Stimulated activated CD8-positive, alpha-beta memory T cell treated with anti-CD3 and anti-CD28 coated beads, Interleukin-15, amount 100 ng/mL, for 24 hours (primary cell): ENCODE results near the gene ITGAV.

ENCODE experiments used
- DNase-seq: peaks from one replicate; pipeline ENCODE4 v3.0.0-alpha.2; 2020; ENCODE audit warnings: low read depth

The ITGAV gene

GRCh38 chr2:186670831-186671230 is 81.0 kb downstream of the ITGAV start:
- DNase-seq = no peak

- no peak for DNase-seq
Measured at GRCh38 chr2:186675380-186675779, 85.5 kb downstream of the ITGAV start.

- no peak for DNase-seq
Measured at GRCh38 chr2:186683341-186683740, 93.5 kb downstream of the ITGAV start.

DNA sequence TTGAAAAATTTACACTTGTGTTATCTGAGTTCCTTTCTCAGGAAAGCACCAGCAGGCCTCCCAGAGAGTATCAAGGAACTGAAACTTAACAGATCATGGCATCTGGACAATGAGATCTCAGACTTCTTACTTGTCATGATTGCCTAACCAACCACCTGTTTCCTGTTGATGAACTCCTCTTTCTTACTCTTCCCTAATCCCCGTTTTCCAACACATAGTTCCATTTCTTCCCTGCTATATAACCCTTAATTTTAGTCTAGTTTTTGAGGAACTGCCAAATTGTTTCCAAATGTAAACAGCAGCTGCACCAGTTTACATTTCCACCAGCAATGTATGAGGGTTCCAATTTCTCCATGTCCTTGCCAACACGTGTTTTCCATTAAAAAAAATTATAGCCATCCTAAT is 98.0 kb downstream of the ITGAV start:
- DNase-seq = no peak

GRCh38 chr2:186688813-186689212 is 99.0 kb downstream of the ITGAV start:
- DNase-seq = no peak

- DNase-seq = no peak
Measured at GRCh38 chr2:186690786-186691185, 100.9 kb downstream of the ITGAV start.

DNA sequence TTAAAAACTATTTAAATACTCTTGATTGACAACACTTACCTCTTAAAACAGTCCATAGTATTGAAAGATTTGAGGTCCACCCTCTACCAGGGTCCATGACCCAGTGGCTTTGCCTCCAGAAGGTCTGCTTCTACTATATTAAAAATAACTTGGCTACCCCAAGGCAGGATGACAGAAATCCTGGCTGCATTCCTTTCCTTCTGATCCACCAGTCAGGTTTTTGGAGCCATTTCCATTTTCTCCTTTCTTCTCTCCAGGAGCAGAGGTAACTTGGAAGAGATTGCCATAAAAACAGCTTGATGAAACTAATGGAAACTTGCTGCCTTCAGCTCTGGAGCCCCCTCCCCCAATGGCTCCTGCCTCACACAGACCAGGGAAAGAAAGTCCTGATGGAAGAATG is 101.4 kb downstream of the ITGAV start:
- DNase-seq = no peak

DNA sequence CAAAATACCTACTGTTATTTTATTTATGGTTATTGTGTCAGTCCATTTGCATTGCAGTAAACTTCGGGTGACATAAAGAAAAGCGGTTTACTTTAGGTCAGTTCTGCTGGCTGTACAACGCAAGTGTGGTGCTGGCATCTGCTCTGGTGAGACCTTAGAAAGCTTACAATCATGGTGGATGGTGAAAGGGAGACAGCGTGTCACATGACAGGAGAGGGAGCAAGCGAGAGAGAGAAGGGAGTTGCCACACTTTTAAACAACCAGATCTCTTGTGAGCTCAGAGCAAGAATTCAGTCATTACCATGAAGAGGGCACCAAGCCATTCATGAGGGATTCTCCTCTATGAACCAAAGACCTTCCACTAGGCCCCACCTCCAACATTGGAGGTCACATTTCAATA is 102.0 kb downstream of the ITGAV start:
- DNase-seq = no peak

- DNase-seq = no peak
Measured at GRCh38 chr2:186693446-186693832, 103.6 kb downstream of the ITGAV start.

DNA sequence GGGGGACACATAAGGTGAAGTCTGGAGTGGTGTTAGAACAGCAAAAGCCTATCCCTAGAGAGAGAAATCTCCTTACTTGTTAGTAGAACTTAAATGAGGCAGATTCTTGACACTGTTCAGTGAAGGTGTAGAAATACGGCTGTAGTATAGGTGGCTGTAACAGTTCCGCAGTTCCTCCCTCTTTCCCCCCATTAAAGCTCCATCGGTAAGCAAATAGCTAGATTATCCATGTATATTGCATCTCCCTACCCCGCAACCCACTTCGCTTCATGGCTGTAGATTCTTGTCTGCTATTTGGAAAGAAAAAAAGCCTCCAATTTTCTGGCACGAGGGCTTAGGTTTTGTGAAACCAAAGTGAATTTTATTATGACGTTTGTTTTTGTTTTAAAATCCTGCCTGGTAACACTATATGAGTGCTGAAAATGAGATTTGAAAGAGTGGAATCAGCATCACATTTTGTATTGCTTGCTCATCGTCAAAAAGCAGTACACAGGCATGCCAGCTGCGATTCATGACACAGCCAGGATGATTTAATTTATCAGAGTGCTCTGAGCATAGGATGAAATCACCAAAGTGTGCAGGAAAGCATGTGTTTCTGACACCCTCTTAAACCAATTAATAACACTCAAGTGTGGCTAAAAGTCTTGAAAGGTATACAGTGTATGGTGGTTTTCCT is 105.4 kb downstream of the ITGAV start:
- DNase-seq = no peak

- no peak for DNase-seq
Measured at GRCh38 chr2:186696290-186696689, 106.4 kb downstream of the ITGAV start.

DNA sequence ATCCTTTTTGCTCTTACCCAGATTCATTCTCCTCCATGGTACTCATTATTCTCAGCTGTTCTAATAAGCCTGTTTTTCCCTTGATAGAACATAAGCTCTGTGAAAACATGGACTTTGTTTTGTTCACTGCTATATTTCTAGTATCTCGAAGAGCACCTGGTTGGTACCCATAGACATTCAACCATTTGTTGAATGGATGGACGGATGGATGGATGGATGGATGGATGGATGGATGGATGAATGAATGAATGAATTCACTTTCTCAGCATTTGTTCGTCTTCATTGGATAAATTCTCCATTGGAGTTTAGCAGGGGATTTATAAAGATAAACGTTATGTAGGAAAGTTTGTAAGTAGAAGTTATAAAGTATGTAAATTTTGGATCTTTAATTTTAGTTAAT is 106.9 kb downstream of the ITGAV start:
- DNase-seq = no peak

- DNase-seq = no peak
Measured at GRCh38 chr2:186697536-186697935, 107.7 kb downstream of the ITGAV start.

DNA sequence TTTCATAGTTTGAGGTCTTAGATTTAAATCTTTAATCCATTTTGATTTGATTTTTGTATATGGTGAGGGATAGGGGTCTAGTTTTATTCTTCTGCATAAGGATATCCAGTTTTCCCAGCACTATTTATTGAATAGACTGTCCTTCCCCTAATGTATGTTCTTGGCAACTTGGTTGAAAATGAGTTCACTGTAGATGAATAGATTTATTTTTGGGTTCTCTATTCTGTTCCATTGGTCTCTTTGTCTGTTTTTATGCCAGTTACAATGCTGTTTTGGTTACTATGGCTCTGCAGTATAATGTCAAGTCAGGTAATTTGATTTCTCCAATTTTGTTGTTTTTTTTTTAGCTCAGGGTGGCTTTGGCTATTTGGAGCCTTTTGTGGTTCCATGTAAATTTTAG is 109.9 kb downstream of the ITGAV start:
- DNase-seq = no peak

DNA sequence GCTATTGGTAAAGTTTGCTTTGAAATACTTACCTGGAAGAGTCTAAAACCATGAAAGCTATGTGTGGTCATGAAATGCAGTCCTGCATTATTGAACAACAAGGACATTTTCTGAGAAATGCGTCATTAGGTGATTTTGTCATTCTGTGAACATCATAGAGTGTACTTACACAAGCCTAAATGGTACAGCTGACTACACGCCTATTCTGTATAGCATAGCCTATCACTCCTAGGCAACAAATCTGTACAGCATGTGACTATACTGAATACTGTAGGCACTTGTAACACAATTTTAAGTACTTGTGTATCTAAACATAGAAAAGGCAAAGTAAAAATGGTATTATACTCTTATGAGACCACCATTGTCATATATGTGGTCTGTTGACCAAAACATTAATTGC is 112.2 kb downstream of the ITGAV start:
- DNase-seq = no peak

DNA sequence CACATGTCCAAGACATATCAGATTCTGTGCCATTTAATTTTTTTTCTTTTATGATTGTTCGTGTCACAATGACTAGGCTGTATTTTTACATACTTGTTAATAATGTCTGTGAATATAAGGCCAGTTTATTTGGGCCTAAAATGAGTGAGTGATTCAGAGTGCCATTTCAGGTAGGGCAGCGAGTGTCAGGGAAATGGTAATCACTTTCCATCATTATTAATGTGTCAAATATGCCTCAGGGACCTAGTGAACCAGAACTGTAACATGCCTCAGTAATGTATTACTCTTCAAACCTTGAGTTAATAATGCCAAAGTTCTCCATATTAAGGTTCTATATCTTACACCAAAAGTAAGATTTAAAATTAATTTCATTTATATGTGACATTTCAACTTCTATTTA is 112.6 kb downstream of the ITGAV start:
- no peak for DNase-seq

DNA sequence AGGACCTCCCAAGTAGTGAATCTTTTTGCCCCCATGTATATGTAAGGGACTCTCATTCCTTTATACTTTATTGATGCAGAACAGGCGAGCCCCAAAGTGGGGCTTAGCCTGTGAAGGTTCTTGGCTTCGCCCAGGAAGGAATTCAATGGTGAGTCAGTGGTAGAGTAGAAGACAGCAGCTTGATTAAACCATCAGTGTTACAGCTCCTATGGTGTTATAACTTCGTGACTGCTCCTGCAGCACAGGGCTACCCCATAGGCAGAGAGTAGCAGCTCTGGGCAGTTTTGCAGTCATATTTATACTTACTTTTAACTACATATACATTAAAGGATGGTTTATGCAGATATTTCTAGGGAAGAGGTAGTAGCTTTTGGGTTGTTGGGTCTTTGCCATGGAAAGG is 115.0 kb downstream of the ITGAV start:
- no peak for DNase-seq

- no peak for DNase-seq
Measured at GRCh38 chr2:186709529-186710450, 119.9 kb downstream of the ITGAV start.

GRCh38 chr2:186713691-186714090 is 123.8 kb downstream of the ITGAV start:
- no peak for DNase-seq

GRCh38 chr2:186714611-186715010 is 124.8 kb downstream of the ITGAV start:
- no peak for DNase-seq

- DNase-seq = no peak
Measured at GRCh38 chr2:186716004-186716403, 126.1 kb downstream of the ITGAV start.

DNA sequence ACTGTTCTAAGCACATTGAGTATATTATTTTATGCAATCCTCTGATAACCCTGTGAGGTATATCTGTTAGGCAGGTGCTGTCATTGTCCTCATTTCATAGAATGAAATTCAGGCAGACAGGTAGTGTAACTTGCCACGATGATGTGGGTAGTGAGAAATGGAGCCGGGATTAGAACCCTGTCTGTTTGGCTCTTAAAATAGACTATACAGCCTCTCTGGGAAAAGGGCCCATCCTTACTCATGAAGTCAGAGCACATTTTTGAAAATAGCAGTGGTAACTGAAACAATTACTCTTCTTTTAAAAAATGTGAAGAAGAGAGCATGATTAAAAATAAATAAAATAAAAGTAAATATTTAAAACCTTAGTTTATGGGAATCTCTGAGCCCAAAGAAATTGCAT is 127.0 kb downstream of the ITGAV start:
- no peak for DNase-seq

DNA sequence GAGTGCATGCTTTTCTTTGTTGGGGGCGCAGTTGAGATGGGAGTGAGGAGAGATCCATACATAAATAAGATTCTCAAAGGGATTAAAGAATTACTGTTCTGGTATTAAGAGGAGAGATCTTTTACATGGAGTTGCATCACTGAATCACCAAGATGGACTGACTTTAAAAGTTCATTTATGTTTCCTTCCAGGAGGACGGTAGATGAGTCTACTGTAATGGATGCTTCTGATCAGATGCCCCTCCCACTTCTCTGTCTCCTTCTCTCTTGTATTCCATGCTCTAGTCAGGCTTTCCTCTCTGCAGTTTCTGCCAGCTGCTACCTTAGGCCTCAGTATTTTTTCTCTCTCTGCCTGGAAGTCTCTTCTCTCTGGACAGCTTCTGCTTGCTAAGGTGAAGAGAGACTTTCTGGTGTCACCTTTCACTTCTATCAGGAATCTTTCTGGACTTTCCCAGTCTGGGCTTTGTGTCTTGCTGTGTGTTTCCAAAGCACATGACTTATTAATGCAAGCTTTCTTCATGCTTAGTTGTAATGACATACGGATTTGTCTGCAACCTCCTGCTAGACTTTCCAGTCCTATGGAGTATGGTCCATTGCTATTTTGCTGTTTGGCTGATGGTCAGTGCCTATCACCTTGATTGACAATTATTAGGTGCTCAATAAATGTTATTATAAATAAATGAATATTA is 127.6 kb downstream of the ITGAV start:
- DNase-seq = no peak
